Astrocyte (in vitro differentiated cells and primary cell): ENCODE results near the gene ABCA6. TPM values are rescaled to one million over a fixed set of nuclear protein-coding genes. Genes with fewer than 3 reads are reported as not detected.

ENCODE experiments used
- DNase-seq: peaks from one replicate; pipeline ENCODE4 v3.0.0-alpha.2; 2010; ENCODE audit warnings: low read depth
- FAIRE-seq: peaks from 2 replicates; lab custom pipeline; 2011; peaks lifted over from hg19 to GRCh38; lab: Jason Lieb, UNC
- H2AFZ ChIP-seq: 2 replicates; pipeline ENCODE4 v1.6.0; 2012; ENCODE audit warnings: low read depth, low read length, inconsistent platforms
- H3K27ac ChIP-seq: 2 replicates; pipeline ENCODE4 v1.5.1; 2011; ENCODE audit warnings: low read depth, low read length, inconsistent platforms
- H3K27me3 ChIP-seq: 2 replicates; pipeline ENCODE4 v1.6.0; 2011; ENCODE audit warnings: low read length, inconsistent platforms; ENCODE audit not compliant: insufficient read depth
- H3K36me3 ChIP-seq: 2 replicates; pipeline ENCODE4 v1.5.1; 2011; ENCODE audit warnings: low read length, inconsistent platforms; ENCODE audit not compliant: insufficient read depth
- H3K4me1 ChIP-seq: 2 replicates; pipeline ENCODE4 v1.5.1; 2011; ENCODE audit warnings: low read length, inconsistent platforms; ENCODE audit not compliant: insufficient read depth
- H3K4me2 ChIP-seq: 2 replicates; pipeline ENCODE4 v1.6.0; 2012; ENCODE audit warnings: low read length, inconsistent platforms
- H3K4me3 ChIP-seq: 2 replicates; pipeline ENCODE4 v1.5.1; 2011; ENCODE audit warnings: low read depth, mild to moderate bottlenecking, low read length, inconsistent platforms; ENCODE audit not compliant: insufficient read depth
- H3K79me2 ChIP-seq: 2 replicates; pipeline ENCODE4 v1.6.0; 2012; ENCODE audit warnings: mild to moderate bottlenecking, low read length, inconsistent platforms; ENCODE audit not compliant: insufficient read depth
- H3K9ac ChIP-seq: 2 replicates; pipeline ENCODE4 v1.6.0; 2012; ENCODE audit warnings: mild to moderate bottlenecking, low read length, inconsistent platforms
- H3K9me3 ChIP-seq: 2 replicates; pipeline ENCODE4 v1.5.1; 2012; ENCODE audit warnings: low read depth, mild to moderate bottlenecking, low read length, inconsistent platforms; ENCODE audit not compliant: insufficient read depth
- H4K20me1 ChIP-seq: 2 replicates; pipeline ENCODE4 v1.6.0; 2012; ENCODE audit warnings: low read length, inconsistent platforms; ENCODE audit not compliant: insufficient read depth
- H3K27ac Mint-ChIP-seq: one replicate; pipeline ENCODE4 v1.8.0; 2021; ENCODE audit warnings: mild to moderate bottlenecking, mixed read lengths; ENCODE audit not compliant: unreplicated experiment
- H3K27me3 Mint-ChIP-seq: one replicate; pipeline ENCODE4 v1.8.0; 2021; ENCODE audit warnings: low read depth, mixed read lengths; ENCODE audit not compliant: unreplicated experiment
- H3K36me3 Mint-ChIP-seq: one replicate; pipeline ENCODE4 v1.8.0; 2021; ENCODE audit warnings: low read depth, mixed read lengths; ENCODE audit not compliant: unreplicated experiment
- H3K4me1 Mint-ChIP-seq: one replicate; pipeline ENCODE4 v1.8.0; 2021; ENCODE audit warnings: low read depth, mixed read lengths; ENCODE audit not compliant: unreplicated experiment
- H3K4me3 Mint-ChIP-seq: one replicate; pipeline ENCODE4 v1.8.0; 2021; ENCODE audit warnings: mild to moderate bottlenecking, moderate library complexity, mixed read lengths; ENCODE audit not compliant: unreplicated experiment
- H3K9me3 Mint-ChIP-seq: one replicate; pipeline ENCODE4 v1.8.0; 2021; ENCODE audit warnings: mild to moderate bottlenecking, mixed read lengths; ENCODE audit not compliant: unreplicated experiment
- EZH2 ChIP-seq: IDR thresholded peaks from 2 replicates; pipeline ENCODE4 v1.6.1; 2012; ENCODE audit warnings: mild to moderate bottlenecking, low read length, inconsistent platforms; ENCODE audit not compliant: insufficient read depth
- total RNA-seq: library from RNA; stranded (reverse); gene quantifications from 2 replicates; pipeline ENCODE4 v1.2.1, GENCODE V29; 2021
- TF ChIP-seq, protein P1 (sequence below): IDR thresholded peaks from 2 replicates; pipeline ENCODE4 v1.5.1; 2011; ENCODE audit warnings: low read depth, mild to moderate bottlenecking, inconsistent platforms, low read length, moderate library complexity; ENCODE audit not compliant: insufficient read depth

ABCA6 gene
- total RNA-seq, 1 donor from 2014 or later, result not detected

GRCh38 chr17:69122065-69122464 is 19.6 kb downstream of the ABCA6 start:
- no peak overlapping the region for H2AFZ ChIP-seq
- H3K36me3 ChIP-seq, result no peaks in the 10 kb centered on the region
- Mint-ChIP-seq H3K27ac (no peak overlapping the region), H3K27me3 (no peaks in the 10 kb centered on the region), H3K36me3 (no peaks in the 10 kb centered on the region), H3K4me1 (no peaks in the 10 kb centered on the region), H3K4me3 (no peak overlapping the region), H3K9me3 (no peaks in the 10 kb centered on the region)
- no peak overlapping the region for H3K4me3 ChIP-seq
- no peak overlapping the region for H3K4me2 ChIP-seq
- no peak overlapping the region for H3K9ac ChIP-seq
- H3K4me1 ChIP-seq, result no peaks in the 10 kb centered on the region
- no peaks in the 10 kb centered on the region for H3K9me3 ChIP-seq
- TF ChIP-seq, protein P1, sequence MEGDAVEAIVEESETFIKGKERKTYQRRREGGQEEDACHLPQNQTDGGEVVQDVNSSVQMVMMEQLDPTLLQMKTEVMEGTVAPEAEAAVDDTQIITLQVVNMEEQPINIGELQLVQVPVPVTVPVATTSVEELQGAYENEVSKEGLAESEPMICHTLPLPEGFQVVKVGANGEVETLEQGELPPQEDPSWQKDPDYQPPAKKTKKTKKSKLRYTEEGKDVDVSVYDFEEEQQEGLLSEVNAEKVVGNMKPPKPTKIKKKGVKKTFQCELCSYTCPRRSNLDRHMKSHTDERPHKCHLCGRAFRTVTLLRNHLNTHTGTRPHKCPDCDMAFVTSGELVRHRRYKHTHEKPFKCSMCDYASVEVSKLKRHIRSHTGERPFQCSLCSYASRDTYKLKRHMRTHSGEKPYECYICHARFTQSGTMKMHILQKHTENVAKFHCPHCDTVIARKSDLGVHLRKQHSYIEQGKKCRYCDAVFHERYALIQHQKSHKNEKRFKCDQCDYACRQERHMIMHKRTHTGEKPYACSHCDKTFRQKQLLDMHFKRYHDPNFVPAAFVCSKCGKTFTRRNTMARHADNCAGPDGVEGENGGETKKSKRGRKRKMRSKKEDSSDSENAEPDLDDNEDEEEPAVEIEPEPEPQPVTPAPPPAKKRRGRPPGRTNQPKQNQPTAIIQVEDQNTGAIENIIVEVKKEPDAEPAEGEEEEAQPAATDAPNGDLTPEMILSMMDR, result no peak
- no peaks in the 10 kb centered on the region for H3K79me2 ChIP-seq
- H3K27me3 ChIP-seq, result no peaks in the 10 kb centered on the region
- FAIRE-seq (no peak), DNase-seq (no peak)
- no peaks in the 10 kb centered on the region for H4K20me1 ChIP-seq
- no peak overlapping the region for H3K27ac ChIP-seq

DNA sequence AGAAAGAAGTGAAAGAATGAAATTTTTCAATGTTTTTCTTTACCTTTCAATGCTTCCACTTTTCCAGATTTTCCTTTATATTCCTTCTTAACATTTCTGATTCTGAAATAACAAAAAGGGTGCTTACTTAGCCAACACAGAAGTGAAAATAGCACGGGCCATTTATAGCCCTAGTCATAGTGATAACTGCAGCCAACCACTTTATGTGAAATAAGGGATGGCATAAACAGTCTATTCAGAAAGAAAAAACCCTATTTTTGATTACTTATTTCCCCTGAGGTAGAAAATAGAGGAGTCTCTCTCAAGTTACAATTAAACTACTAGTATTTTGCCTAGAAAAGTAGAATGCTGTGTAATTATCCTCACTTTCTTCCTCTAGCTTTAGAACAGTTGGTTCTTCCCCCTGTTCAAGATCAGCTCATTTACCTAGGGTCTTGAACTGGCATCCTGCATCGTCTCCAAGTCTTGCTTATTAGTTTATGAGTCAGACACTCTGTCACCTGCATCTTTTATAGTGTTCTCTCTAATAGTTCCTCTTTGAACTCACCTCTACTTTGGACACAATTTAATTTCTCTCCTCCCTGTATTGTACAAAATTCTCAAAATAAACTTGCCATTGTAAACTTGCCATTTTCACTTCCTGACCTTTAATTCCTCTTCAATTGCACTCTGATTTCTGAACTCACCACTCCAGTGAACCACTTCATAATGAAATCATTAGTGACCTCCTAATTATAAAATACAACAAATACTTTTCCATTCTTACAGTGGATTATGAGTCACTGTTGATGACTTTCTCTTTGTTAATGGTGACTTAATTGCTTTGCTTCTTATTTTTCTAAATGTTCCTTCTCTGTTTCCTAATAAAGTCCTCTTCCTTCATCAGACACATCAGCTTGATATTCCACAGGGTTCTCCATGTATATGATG is 23.6 kb downstream of the ABCA6 start:
- Mint-ChIP-seq H3K27me3 (no peaks in the 10 kb centered on the region), H3K9me3 (no peaks in the 10 kb centered on the region), H3K4me1 (no peaks in the 10 kb centered on the region), H3K36me3 (no peaks in the 10 kb centered on the region), H3K27ac (no peak overlapping the region), H3K4me3 (no peak overlapping the region)
- FAIRE-seq (no peak), DNase-seq (no peak)
- Histone ChIP-seq H3K4me2 (no peak overlapping the region), H3K4me3 (no peak overlapping the region), H3K79me2 (no peaks in the 10 kb centered on the region), H3K9me3 (no peaks in the 10 kb centered on the region), H2AFZ (no peak overlapping the region), H3K27ac (no peak overlapping the region), H3K36me3 (no peaks in the 10 kb centered on the region), H4K20me1 (no peaks in the 10 kb centered on the region), H3K27me3 (no peaks in the 10 kb centered on the region), H3K9ac (no peak overlapping the region), H3K4me1 (no peaks in the 10 kb centered on the region)
- TF ChIP-seq EZH2, result no peak
- TF ChIP-seq, protein P1, result no peak

- Histone ChIP-seq H3K27ac (no peak overlapping the region), H3K27me3 (no peaks in the 10 kb centered on the region), H3K4me3 (no peak overlapping the region), H3K9me3 (no peaks in the 10 kb centered on the region), H3K36me3 (no peaks in the 10 kb centered on the region), H2AFZ (no peak overlapping the region), H3K4me1 (no peaks in the 10 kb centered on the region), H3K9ac (no peak overlapping the region), H3K79me2 (no peaks in the 10 kb centered on the region), H3K4me2 (no peak overlapping the region), H4K20me1 (no peaks in the 10 kb centered on the region)
- Mint-ChIP-seq H3K36me3 (no peaks in the 10 kb centered on the region), H3K9me3 (no peaks in the 10 kb centered on the region), H3K4me3 (no peak overlapping the region), H3K27ac (no peak overlapping the region), H3K4me1 (no peaks in the 10 kb centered on the region), H3K27me3 (no peaks in the 10 kb centered on the region)
- TF ChIP-seq, protein P1, result no peak
- no peak for TF ChIP-seq EZH2
- FAIRE-seq, result no peak
- DNase-seq, result no peak
Measured at GRCh38 chr17:69111794-69112193, 29.9 kb downstream of the ABCA6 start.
